Gastrocnemius medialis (tissue), 4 donors: ENCODE data around the gene LARP4B. TPM values are rescaled to one million over a fixed set of nuclear protein-coding genes. Genes with fewer than 3 reads are reported as not detected.
A peak's percentile ranks its signal among the peaks of the same experiment; 100 is the strongest.

ENCODE experiments used
- ATAC-seq, 2 donors: fragments of 150-250 bp; one replicate each; pipeline ENCODE4 v1.9.1; 2016
- DNase-seq, 2 donors: peaks; one replicate each; pipeline ENCODE4 v3.0.0-alpha.2; 2019
- H3K27ac ChIP-seq, 4 donors: fragments of 200-600 bp; sonication (generic); 1 replicate in 1 of 4; 2 replicates in 3 of 4; pipeline ENCODE4 v1.5.1; 2016 to 2018; ENCODE audit warnings: mild to moderate bottlenecking in 2 of 4, moderate library complexity in 1 of 4
- H3K27me3 ChIP-seq, 3 donors: fragments of 200-600 bp; sonication (generic) in 2 of 3; 1 replicate in 1 of 3; 2 replicates in 2 of 3; pipeline versions ENCODE4 v1.5.1 to v1.6.0; 2016 to 2019; ENCODE audit warnings: mild to moderate bottlenecking in 1 of 3, moderate library complexity in 1 of 3
- H3K36me3 ChIP-seq, 2 donors: fragments of 200-600 bp; sonication (generic) in 1 of 2; one replicate each; pipeline ENCODE4 v1.5.1; 2017 to 2018
- H3K4me1 ChIP-seq, 2 donors: fragments of 200-600 bp; sonication (generic) in 1 of 2; one replicate each; pipeline ENCODE4 v1.5.1; 2016 to 2017; ENCODE audit warnings: mild to moderate bottlenecking in 2 of 2
- H3K4me3 ChIP-seq, 4 donors: fragments of 200-600 bp; sonication (generic) in 3 of 4; 1 replicate in 1 of 4; 2 replicates in 3 of 4; pipeline ENCODE4 v1.5.1; 2016 to 2019; ENCODE audit warnings: mild to moderate bottlenecking in 2 of 4
- H3K9me3 ChIP-seq, 3 donors: fragments of 200-600 bp; sonication (generic) in 2 of 3; 1 replicate in 1 of 3; 2 replicates in 2 of 3; pipeline ENCODE4 v1.5.1; 2016 to 2019
- CTCF ChIP-seq, 5 experiments: fragments of 450-650 bp in 3 of 5; fragments of 200-600 bp in 2 of 5; sonication (generic) in 2 of 5; IDR thresholded peaks in 4 of 5; conservative IDR thresholded peaks in 1 of 5; 1 replicate in 4 of 5; 2 replicates in 1 of 5; pipeline ENCODE4 v1.5.1; 2016 to 2019; ENCODE audit warnings: antibody characterized with exemption in 5 of 5, mild to moderate bottlenecking in 3 of 5, moderate library complexity in 3 of 5
- POLR2A ChIP-seq, 2 donors: fragments of 450-650 bp; IDR thresholded peaks; one replicate each; pipeline ENCODE4 v1.6.1; 2017; ENCODE audit warnings: antibody characterized with exemption in 2 of 2, mild to moderate bottlenecking in 2 of 2, moderate library complexity in 2 of 2
- in situ Hi-C, 4 donors: fragments of 200-750 bp; cut with MboI; loops; one replicate each; pipeline versions ENCODE4 v1.15.0 to v1.8.0; 2017; ENCODE audit warnings: low sequenced_read_pairs in 4 of 4
- intact Hi-C: fragments of 100-400 bp; cut with DNase I; formaldehyde crosslinking; loops from one replicate; pipeline ENCODE4 v1.15.1; 2023; ENCODE audit warnings: low total_unique reads
- total RNA-seq, 4 donors: library from RNA; depleted of rRNA; stranded (reverse); fragments of >200 nt; gene quantifications; one replicate each; pipeline versions ENCODE4 v1.1.0 to v1.2.3, GENCODE V29; 2016

The LARP4B gene
- total RNA-seq, 4 donors from 2014 or later: 29.7 to 45.6 (median 40.0) TPM

GRCh38 chr10:923844-924523 lies 7.5 kb downstream of the LARP4B start:
- no peak for DNase-seq
- in situ Hi-C loops: no loop called here
- Histone ChIP-seq H3K27me3 (no peaks in the 10 kb centered on the region), H3K4me3 (no peak overlapping the region), H3K36me3 (no peaks in the 10 kb centered on the region), H3K27ac (no peak overlapping the region), H3K9me3 (no peaks in the 10 kb centered on the region), H3K4me1 (peaks cover 34 to 42% of the 10 kb centered on the region in 2 donors)
- no peak for ATAC-seq
- no peak for TF ChIP-seq CTCF (IDR thresholded peaks at IDR 0.05 in 4 of 5, conservative IDR thresholded peaks at IDR 0.05 in 1 of 5)
- no peak for TF ChIP-seq POLR2A (IDR thresholded peaks at IDR 0.05)
- intact Hi-C loops: loop anchor here (5.0 kb wide), 1 partner anchor 412 kb away; no protein-coding TSS in a partner anchor

DNA sequence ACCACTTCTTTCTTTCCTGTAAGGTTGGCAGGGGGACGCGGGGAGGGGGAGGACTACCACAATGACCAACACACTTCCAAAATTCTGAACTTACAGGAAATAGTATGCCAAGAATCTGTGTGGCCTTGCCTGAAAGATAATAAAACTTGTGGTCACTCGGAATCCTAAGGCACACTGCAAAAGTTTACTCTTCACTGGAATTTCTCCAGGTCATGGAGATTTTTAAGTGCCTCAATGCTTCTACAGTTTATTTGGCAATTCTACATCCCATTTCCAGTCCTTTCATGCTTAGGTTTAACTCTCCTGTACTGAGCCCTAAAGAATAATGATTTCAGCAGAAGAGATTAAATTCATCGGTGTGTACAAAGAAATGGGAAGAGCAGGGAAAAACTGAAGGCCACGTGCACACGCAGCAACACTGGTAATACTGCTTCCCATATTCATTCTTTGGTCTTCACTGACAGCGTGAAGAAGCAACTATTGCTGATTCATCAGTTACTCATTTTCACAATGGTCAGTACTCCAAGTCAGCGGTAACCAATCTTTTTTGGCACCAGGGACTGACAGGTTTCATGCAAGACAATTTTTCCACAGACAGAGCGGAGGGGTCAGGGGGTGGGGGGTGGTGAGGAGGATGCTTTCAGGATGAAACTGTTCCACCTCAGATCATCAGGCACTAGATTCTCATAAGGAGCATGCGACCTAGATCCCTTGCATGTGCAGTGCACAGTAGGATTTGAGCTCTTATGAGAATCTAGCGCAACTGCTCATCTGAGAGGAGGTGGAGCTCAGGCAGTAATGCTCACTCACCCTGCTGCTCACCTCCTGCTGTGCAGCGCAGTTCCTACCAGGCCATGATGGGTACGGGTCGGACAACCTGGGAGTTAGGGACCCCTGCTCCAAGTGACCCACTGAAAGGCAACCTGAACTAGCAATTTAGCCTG lies 9.8 kb downstream of the LARP4B start:
- Histone ChIP-seq H3K9me3 (no peaks in the 10 kb centered on the region), H3K4me1 (peaks cover 17 to 28% of the 10 kb centered on the region in 2 donors), H3K27me3 (no peaks in the 10 kb centered on the region), H3K36me3 (no peaks in the 10 kb centered on the region), H3K4me3 (no peak overlapping the region), H3K27ac (peak overlapping the region; percentile 8 to 61 (median 18))
- in situ Hi-C loops: no loop called here
- DNase-seq: no peak
- peak; percentile 42 to 81 for ATAC-seq
- TF ChIP-seq POLR2A (IDR thresholded peaks at IDR 0.05): no peak
- no peak for TF ChIP-seq CTCF (IDR thresholded peaks at IDR 0.05 in 4 of 5, conservative IDR thresholded peaks at IDR 0.05 in 1 of 5)
- intact Hi-C loops: loop anchor here (5.0 kb wide), 1 partner anchor 409 kb away; no protein-coding TSS in a partner anchor

GRCh38 chr10:920450-920849 lies 11.1 kb downstream of the LARP4B start:
- DNase-seq (no peak), ATAC-seq (no peak)
- H3K27me3 ChIP-seq: no peaks in the 10 kb centered on the region
- no peak overlapping the region for H3K4me3 ChIP-seq
- H3K4me1 ChIP-seq: peaks cover 12 to 21% of the 10 kb centered on the region in 2 donors
- TF ChIP-seq POLR2A (IDR thresholded peaks at IDR 0.05) (no peak), CTCF (IDR thresholded peaks at IDR 0.05 in 4 of 5, conservative IDR thresholded peaks at IDR 0.05 in 1 of 5) (no peak)
- intact Hi-C loops: loop anchor here (5.0 kb wide), 1 partner anchor 408 kb away; no protein-coding TSS in a partner anchor
- in situ Hi-C loops: no loop called here
- no peaks in the 10 kb centered on the region for H3K36me3 ChIP-seq
- H3K27ac ChIP-seq: no peak overlapping the region
- no peaks in the 10 kb centered on the region for H3K9me3 ChIP-seq

- intact Hi-C loops: no loop called here
- H3K4me1 ChIP-seq: peaks cover 12 to 15% of the 10 kb centered on the region in 2 donors
Measured at GRCh38 chr10:919481-919880, 12.0 kb downstream of the LARP4B start.

More at GRCh38 chr10:919481-919880, 12.0 kb downstream of the LARP4B start:
- Histone ChIP-seq H3K36me3 (no peaks in the 10 kb centered on the region), H3K4me3 (no peak overlapping the region), H3K27ac (no peak overlapping the region), H3K9me3 (no peaks in the 10 kb centered on the region), H3K27me3 (no peaks in the 10 kb centered on the region)
- ATAC-seq: no peak
- DNase-seq: no peak
- TF ChIP-seq CTCF (IDR thresholded peaks at IDR 0.05 in 4 of 5, conservative IDR thresholded peaks at IDR 0.05 in 1 of 5) (no peak), POLR2A (IDR thresholded peaks at IDR 0.05) (no peak)
- in situ Hi-C loops: no loop called here
